Right forelimb (tissue), 1 donor: ENCODE data around the gene FIBCD1.
"Not testable (repeated sequence)": the region's sequence is repeated elsewhere in the genome, so short reads cannot be mapped to it uniquely, and the experiment has no call there.

Experiments used
- DNase-seq: peaks from one replicate; pipeline ENCODE4 v3.0.0-alpha.2; 2018

The FIBCD1 gene

GRCh38 chr9:130921300-130921988 lies 17.6 kb downstream of the FIBCD1 start:
- DNase-seq: no peak

- no peak for DNase-seq
Measured at GRCh38 chr9:130920762-130921299, 18.2 kb downstream of the FIBCD1 start.

GRCh38 chr9:130920233-130920632 lies 18.8 kb downstream of the FIBCD1 start:
- DNase-seq: no peak

GRCh38 chr9:130919559-130920145 lies 19.4 kb downstream of the FIBCD1 start:
- no peak for DNase-seq

- no peak for DNase-seq
Measured at GRCh38 chr9:130918826-130919558, 20.1 kb downstream of the FIBCD1 start.

DNA sequence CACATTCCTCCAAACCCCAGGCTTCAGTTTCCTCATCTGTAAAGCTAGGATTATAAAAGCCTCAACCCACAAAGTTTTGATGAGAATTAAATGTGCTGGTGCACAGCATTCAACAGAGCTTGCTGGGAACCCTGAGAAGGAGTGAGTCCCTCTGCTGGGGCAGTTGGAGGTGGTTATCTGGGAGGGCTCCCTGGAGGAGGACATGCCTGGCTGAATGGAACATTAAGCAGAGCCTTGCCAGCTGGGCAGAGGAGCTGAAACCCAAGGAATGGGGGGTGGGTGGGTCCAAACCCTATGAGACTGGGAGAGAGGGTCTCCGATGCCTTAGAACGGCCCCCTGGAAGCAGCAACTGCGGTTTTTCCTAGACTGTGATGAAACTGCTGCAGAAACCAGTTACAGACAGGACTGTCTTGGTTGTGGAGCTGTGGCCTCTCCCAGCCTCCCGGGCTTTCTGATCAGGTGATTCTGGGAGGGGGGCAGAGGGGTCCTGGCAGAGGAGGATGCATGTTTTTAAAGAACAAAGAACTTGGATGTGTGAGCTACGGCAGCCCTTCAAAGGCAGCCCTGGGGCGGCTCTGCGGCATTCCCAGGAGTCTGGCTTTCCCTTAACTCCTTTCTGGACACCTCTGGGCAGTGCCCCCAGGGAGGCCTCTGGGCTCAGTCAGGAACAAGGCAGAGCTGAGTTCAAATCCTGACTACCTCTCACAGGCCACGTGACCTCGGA lies 20.8 kb downstream of the FIBCD1 start:
- DNase-seq: no peak

DNA sequence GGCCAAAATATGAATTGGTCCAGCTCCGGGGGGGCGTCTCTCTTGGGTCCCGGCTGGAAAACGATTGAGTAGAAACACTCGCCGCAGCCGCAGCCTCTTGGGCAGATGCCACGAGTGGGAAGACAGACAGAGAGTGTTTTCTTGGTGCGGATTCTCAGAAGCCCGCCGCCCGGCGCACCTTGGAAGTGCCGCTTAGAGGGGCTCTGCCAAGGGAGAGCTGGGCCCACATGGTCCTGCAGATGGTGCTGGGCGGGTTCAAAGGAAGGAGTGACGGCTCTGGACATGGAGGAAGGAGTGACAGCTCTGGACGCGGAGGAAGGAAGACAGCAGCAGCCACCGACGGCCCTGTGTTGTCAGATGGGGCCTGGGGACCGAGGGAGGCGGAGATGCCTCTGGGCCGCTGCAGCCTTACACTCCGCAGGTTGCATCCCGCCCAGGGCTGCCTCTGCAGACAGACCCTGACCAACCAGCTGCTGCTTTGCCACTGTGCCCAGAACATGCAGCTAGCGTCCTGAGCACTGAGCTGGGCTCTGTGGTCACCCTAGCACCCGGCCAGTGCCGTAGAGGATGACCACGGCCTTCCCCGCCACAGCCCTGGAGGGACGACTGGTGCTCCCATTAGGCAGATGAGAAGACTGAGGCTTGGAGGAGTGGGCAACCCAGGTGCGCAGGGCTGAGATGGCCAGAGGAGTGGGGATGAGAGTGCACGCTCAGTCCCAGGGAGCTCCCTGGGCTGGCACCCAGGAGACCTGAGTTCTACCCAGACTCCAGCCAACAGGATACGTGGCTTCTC lies 21.7 kb downstream of the FIBCD1 start:
- DNase-seq: no peak

- no peak for DNase-seq
Measured at GRCh38 chr9:130915096-130915447, 24.0 kb downstream of the FIBCD1 start.

DNA sequence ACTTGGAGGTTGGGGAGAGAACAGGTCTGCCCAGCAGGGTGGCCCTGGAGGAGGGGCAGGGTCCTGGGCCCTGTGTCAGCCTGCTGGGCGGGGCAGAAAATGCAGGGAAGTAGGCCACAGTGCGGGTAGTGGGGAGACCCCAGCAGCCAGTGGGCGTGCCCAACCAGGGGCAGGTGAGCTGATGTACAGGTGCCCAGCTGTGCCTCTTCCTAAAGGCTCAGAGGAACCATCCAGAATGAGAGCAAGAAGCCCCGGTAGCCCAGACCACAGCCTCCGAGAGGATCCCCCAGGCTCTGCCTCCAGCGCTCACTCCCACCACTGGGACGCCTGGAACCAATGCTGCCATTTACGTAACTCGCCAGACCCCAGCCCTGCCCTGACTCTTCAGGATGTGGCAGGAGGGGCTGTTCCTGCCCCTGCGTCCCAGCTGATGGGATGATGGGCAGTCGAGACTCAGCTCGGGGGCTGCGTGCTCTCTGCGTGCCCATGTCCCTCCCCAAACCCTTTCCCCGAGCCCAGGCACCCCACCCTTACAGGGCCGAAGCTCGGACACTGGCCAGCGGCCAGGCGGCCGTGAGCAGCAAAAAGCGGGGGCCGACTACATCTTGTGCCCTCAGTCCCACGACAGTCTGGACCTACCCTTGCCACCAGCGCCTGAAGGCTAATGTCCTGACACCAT lies 24.5 kb downstream of the FIBCD1 start:
- DNase-seq: no peak

- DNase-seq: no peak
Measured at GRCh38 chr9:130913599-130914416, 25.2 kb downstream of the FIBCD1 start.

GRCh38 chr9:130912932-130913598 lies 26.0 kb downstream of the FIBCD1 start:
- no peak for DNase-seq

GRCh38 chr9:130911254-130912049 lies 27.6 kb downstream of the FIBCD1 start:
- no peak for DNase-seq

DNA sequence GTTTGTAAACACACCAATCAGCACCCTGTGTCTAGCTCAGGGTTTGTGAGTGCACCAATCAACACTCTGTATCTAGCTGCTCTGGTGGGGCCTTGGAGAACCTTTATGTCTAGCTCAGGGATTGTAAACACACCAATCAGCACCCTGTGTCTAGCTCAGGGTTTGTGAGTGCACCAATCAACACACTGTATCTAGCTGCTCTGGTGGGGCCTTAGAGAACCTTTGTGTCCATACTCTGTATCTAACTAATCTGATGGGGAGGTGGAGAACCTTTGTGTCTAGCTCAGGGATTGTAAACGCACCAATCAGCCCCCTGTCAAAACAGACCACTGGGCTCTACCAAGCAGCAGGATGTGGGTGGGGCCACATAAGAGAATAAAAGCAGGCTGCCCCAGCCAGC lies 28.4 kb downstream of the FIBCD1 start:
- DNase-seq: not testable (repeated sequence)

GRCh38 chr9:130910041-130910440 lies 29.0 kb downstream of the FIBCD1 start:
- DNase-seq: not testable (repeated sequence)

GRCh38 chr9:130908878-130909355 lies 30.1 kb downstream of the FIBCD1 start:
- no peak for DNase-seq

DNA sequence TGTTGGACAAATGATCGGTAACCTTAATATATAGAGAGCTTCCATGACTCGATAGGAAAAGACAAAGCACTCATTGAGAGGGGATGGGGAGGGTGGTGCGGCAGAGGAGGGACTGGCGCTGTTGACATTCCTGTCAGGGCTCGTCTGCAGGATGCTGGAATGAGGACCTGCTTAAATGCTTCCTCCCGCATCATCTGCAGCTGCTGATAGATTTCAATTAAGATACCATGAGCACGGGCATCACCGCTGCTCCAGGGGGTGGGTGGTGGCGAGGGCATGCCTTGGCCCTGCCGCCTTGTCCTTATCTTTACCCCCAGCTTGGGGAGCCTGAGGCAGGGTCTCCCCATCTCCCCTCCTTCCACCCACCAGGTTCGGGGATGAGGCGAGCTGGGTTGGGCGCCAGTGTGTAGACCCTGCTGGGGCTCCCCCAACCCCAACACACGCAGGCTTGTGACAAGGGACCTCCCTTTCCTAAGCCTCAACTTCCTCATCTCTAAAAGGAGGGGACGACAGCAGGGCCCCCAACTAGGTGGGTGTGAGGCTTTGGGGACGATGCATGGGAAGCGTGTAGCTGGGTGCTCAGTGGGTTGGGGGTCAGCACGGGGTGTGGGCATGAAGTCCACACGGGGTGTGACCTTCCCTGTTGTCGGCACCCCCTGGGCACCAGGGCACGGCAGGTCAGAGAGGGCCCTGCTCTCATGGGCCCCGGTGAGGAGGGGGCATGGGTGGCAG lies 30.7 kb downstream of the FIBCD1 start:
- no peak for DNase-seq

DNA sequence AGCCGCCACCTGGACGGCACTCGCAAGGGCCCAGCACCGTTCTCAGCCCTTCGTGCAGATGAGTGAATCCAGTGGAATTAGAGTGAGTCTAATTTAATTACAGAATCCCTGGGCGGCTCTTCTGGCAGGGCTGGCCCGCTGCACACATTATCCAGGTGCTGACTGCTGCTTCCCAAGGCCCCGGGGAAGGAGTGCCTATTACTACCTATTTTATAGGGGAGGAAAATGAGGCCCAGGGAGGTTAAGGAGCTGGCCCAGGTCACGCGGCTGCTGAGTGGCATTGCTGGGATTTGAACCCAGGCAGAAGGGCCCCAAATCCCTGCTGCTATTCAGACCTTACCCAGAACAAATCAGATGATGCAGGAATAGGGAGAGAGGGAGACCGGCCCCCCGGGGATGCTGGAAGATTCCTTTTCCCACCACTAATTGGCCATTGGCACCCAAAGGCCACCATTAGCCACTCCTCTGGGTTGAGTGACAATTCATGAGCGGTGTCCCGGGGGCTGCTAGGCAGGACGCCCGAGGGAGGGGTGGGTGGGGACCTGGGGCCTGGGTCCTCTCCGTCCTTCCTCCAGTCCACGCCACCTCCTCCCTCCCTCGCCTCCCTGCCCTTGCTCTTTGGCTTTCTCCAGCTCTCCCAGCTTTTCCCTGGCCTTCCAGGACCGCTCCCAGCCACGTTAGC lies 32.2 kb downstream of the FIBCD1 start:
- no peak for DNase-seq
